Medulla oblongata (tissue), 1 donor: ENCODE measurements around the gene CC2D1A.
"Not testable (repeated sequence)": the region's sequence is repeated elsewhere in the genome, so short reads cannot be mapped to it uniquely, and the experiment has no call there.

Experiments
- DNase-seq: peaks from one replicate; pipeline ENCODE4 v3.0.0-alpha.2; 2015; ENCODE audit errors: extremely low spot score

Gene CC2D1A

GRCh38 chr19:13906910-13907309 is 909 bp downstream of the CC2D1A start:
- DNase-seq = no peak

GRCh38 chr19:13908674-13909073 is 2.7 kb downstream of the CC2D1A start:
- DNase-seq = no peak

- DNase-seq = no peak
Observed at GRCh38 chr19:13909430-13909829, 3.4 kb downstream of the CC2D1A start.

GRCh38 chr19:13913352-13913751 is 7.4 kb downstream of the CC2D1A start:
- DNase-seq = no peak

GRCh38 chr19:13914777-13915176 is 8.8 kb downstream of the CC2D1A start:
- DNase-seq = no peak

GRCh38 chr19:13917888-13918406 is 11.9 kb downstream of the CC2D1A start:
- no peak for DNase-seq

- no peak for DNase-seq
Observed at GRCh38 chr19:13918726-13919411, 12.9 kb downstream of the CC2D1A start.

- DNase-seq = no peak
Observed at GRCh38 chr19:13920524-13920923, 14.5 kb downstream of the CC2D1A start.

GRCh38 chr19:13920940-13921747 is 15.1 kb downstream of the CC2D1A start:
- peak; percentile 27 for DNase-seq

GRCh38 chr19:13922118-13922517 is 16.1 kb downstream of the CC2D1A start:
- not testable (repeated sequence) for DNase-seq

GRCh38 chr19:13923194-13923987 is 17.4 kb downstream of the CC2D1A start:
- DNase-seq = no peak

GRCh38 chr19:13926010-13926409 is 20.0 kb downstream of the CC2D1A start:
- no peak for DNase-seq

GRCh38 chr19:13926715-13927114 is 20.7 kb downstream of the CC2D1A start:
- DNase-seq = no peak

GRCh38 chr19:13929340-13929739 is 23.3 kb downstream of the CC2D1A start:
- DNase-seq = no peak

- DNase-seq = no peak
Observed at GRCh38 chr19:13929956-13930355, 24.0 kb downstream of the CC2D1A start.

GRCh38 chr19:13930402-13930801 is 24.4 kb downstream of the CC2D1A start:
- no peak for DNase-seq

- no peak for DNase-seq
Observed at GRCh38 chr19:13931391-13932148, 25.6 kb downstream of the CC2D1A start.

GRCh38 chr19:13932149-13932637 is 26.2 kb downstream of the CC2D1A start:
- DNase-seq = no peak

- DNase-seq = no peak
Observed at GRCh38 chr19:13932911-13933393, 27.0 kb downstream of the CC2D1A start.

GRCh38 chr19:13934785-13935109 is 28.7 kb downstream of the CC2D1A start:
- DNase-seq = no peak
